Mammary epithelial cell (primary cell): ENCODE results near the gene NPB.

Source experiments
- EZH2 ChIP-seq: IDR thresholded peaks from 2 replicates; pipeline ENCODE4 v1.6.1; 2012; ENCODE audit warnings: low read length, inconsistent platforms, borderline replicate concordance
- TF ChIP-seq, protein P1 (sequence below), 2 donors: IDR thresholded peaks in 1 of 2; conservative IDR thresholded peaks in 1 of 2; 2 replicates each; pipeline ENCODE4 v1.5.1; 2011 to 2012; ENCODE audit warnings: inconsistent platforms in 2 of 2, low read length in 2 of 2, mild to moderate bottlenecking in 2 of 2, control low read depth in 1 of 2, low read depth in 1 of 2; ENCODE audit not compliant: insufficient read depth in 1 of 2; ENCODE audit errors: extremely low read depth in 1 of 2

DNA sequence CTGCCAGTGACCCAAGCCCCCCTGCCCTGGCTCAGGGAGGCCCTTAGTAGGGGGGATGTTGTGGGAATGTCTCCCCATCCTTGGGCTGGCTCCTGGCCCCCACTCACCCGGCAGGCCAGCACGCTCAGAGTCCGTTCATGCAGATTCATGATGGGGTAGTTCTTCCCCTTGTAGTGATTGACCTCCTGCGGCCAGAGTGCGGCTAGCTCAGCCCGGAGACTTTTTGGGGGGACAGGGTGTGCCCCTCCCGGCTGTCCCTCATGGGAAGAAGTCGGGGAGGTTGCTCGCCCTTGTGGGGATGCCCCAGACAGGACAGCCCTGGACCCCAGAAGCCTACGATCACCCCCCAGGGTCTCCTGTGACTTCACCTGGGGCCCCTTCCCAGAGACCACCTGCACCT is 4.0 kb downstream of the NPB start:
- TF ChIP-seq, protein P1, sequence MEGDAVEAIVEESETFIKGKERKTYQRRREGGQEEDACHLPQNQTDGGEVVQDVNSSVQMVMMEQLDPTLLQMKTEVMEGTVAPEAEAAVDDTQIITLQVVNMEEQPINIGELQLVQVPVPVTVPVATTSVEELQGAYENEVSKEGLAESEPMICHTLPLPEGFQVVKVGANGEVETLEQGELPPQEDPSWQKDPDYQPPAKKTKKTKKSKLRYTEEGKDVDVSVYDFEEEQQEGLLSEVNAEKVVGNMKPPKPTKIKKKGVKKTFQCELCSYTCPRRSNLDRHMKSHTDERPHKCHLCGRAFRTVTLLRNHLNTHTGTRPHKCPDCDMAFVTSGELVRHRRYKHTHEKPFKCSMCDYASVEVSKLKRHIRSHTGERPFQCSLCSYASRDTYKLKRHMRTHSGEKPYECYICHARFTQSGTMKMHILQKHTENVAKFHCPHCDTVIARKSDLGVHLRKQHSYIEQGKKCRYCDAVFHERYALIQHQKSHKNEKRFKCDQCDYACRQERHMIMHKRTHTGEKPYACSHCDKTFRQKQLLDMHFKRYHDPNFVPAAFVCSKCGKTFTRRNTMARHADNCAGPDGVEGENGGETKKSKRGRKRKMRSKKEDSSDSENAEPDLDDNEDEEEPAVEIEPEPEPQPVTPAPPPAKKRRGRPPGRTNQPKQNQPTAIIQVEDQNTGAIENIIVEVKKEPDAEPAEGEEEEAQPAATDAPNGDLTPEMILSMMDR (conservative IDR thresholded peaks at IDR 0.05 in 1 of 2, IDR thresholded peaks at IDR 0.05 in 1 of 2; ENCODE audit: extremely low read depth in 1 of 2, insufficient read depth in 1 of 2, low read depth in 1 of 2, low read length in 2 of 2): no peak
- no peak for TF ChIP-seq EZH2
